Measurements from ENCODE around the gene JOSD1. TPM values are rescaled to one million over a fixed set of nuclear protein-coding genes. Genes with fewer than 3 reads are reported as not detected.
A peak's percentile ranks its signal among the peaks of the same experiment; 100 is the strongest.

The JOSD1 gene
- total and polyA plus RNA-seq, 2 donors (not counting 1 experiment from before 2014, with no cell fraction given): 78.7 to 94.8 TPM

DNA sequence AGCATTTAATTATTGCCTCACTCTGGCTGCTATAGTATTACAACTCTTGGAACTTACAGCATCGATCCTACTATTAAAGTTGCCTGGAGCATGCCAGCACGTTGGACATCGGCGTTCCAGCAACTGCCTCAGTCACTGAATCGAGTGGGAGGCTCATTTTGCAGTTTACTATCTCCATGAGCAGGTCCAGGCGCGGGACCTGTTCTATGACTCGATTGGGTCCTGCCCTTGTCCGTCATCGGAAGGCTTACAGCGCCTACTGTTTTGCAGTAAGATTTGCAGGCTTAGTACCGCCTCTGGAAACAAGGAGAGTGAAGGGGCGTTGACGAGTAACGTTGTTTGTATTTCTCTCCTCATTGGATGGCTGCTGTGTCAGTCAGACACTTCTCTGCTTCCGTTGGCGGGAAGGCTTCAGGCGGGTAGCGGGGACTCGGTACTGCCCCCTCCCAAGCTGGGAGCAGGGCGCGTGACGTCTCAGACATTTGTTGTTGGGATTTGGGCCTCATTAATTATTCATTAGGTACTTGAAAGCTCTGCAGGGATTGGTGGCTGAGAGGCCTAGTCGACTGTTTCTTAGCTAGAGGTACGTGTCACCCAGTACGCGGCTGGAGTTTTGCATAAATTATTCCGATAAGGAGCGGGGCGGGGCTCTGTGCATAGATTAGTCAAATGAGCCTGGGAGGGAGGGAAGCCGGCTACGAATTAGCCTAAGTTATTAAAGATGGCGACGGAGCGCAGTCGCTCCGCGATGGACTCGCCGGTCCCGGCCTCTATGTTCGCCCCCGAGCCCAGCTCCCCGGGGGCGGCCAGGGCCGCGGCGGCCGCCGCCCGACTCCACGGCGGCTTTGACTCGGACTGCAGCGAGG is 4.7 kb upstream of the JOSD1 start, which contains the start of gene GTPBP1:
GTPBP1 (plus strand) TSS at position 710 of the 866 bp plus-strand sequence; CDS start at position 722, 12 bp downstream.
- Mint-ChIP-seq H3K4me3 (peak within 1 kb of the TSS; percentile 94), H3K9me3 (ENCODE audit: insufficient read depth) (no peaks in the 10 kb centered on the region), H3K27ac (peak within 1 kb of the TSS; percentile 98), H3K4me1 (peaks cover 65% of the 10 kb centered on the region), H3K27me3 (no peaks in the 10 kb centered on the region)
- H3K79me2 ChIP-seq (ENCODE audit: control insufficient read depth, insufficient read depth, low read length): peaks cover 59% of the 10 kb centered on the region
- ChIA-PET POLR2A (interaction anchor here (0.7 to 1.5 kb wide), 5 partner anchors 24 to 524 kb away, joined by 3 to 5 read pairs (median 3); partner anchors contain the start of genes CBX6, PLA2G6 and TOMM22), CTCF (interaction anchor here (0.6 to 6.6 kb wide), 5 partner anchors 19 to 68 kb away, joined by 3 to 35 read pairs (median 3); partner anchors contain the start of gene TOMM22)
- peak within 1 kb of the TSS; percentile 90 for H3K9ac ChIP-seq (ENCODE audit: low read length)
- TF ChIP-seq EZH2 (IDR thresholded peaks at IDR 0.05; ENCODE audit: borderline replicate concordance, insufficient read depth, low read depth, low read length, poor library complexity, severe bottlenecking): no peak
- TF ChIP-seq, protein P1, sequence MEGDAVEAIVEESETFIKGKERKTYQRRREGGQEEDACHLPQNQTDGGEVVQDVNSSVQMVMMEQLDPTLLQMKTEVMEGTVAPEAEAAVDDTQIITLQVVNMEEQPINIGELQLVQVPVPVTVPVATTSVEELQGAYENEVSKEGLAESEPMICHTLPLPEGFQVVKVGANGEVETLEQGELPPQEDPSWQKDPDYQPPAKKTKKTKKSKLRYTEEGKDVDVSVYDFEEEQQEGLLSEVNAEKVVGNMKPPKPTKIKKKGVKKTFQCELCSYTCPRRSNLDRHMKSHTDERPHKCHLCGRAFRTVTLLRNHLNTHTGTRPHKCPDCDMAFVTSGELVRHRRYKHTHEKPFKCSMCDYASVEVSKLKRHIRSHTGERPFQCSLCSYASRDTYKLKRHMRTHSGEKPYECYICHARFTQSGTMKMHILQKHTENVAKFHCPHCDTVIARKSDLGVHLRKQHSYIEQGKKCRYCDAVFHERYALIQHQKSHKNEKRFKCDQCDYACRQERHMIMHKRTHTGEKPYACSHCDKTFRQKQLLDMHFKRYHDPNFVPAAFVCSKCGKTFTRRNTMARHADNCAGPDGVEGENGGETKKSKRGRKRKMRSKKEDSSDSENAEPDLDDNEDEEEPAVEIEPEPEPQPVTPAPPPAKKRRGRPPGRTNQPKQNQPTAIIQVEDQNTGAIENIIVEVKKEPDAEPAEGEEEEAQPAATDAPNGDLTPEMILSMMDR (IDR thresholded peaks at IDR 0.05): peak; percentile 26
- H3K36me3 ChIP-seq (replicated peaks in 1 of 2; ENCODE audit: control extremely low read depth in 1 of 2, control insufficient read depth in 1 of 2, extremely low read depth in 1 of 2, insufficient read depth in 2 of 2, low read length in 1 of 2): peaks cover 0 to 11% of the 10 kb centered on the region in 2 experiments
- H3K4me2 ChIP-seq (replicated peaks; ENCODE audit: low read depth, low read length, poor library complexity, severe bottlenecking): peak within 1 kb of the TSS; percentile 87
- H3K9me3 ChIP-seq (ENCODE audit: control extremely low read depth in 1 of 3, control insufficient read depth in 2 of 3, insufficient read depth in 1 of 3, low read length in 2 of 3): no peaks in the 10 kb centered on the region
- H3K4me1 ChIP-seq (ENCODE audit: control insufficient read depth in 2 of 2, insufficient read depth in 2 of 2, low read length in 2 of 2): peaks cover 51 to 54% of the 10 kb centered on the region in 2 donors
- peaks cover 44% of the 10 kb centered on the region for H4K20me1 ChIP-seq (ENCODE audit: control insufficient read depth, insufficient read depth, low read length, poor library complexity, severe bottlenecking)
- ATAC-seq (ENCODE audit: low read depth): peak; percentile 75
- intact Hi-C loops (cut with micrococcal nuclease): loop anchor here (1.0 to 10.0 kb wide), 7 partner anchors 24 to 612 kb away; partner anchors contain the start of genes CBY1, DDX17, FAM227A and PLA2G6
- peak within 1 kb of the TSS; percentile 64 to 93 (median 88) for H3K4me3 ChIP-seq (ENCODE audit: control extremely low read depth in 1 of 5, extremely low read depth in 1 of 5, insufficient read depth in 1 of 5, low read depth in 2 of 5, low read length in 4 of 5)
- WGBS (ENCODE audit: insufficient coverage): under 1% methylated on average over 55 of the region's 55 CpGs
- DNase-seq: peak; percentile 100
- peak within 1 kb of the TSS; percentile 53 for H2AFZ ChIP-seq (ENCODE audit: insufficient read depth, low read depth, low read length, poor library complexity, severe bottlenecking)
- no peaks in the 10 kb centered on the region for H3K27me3 ChIP-seq (replicated peaks in 1 of 4; ENCODE audit: control extremely low read depth in 1 of 4, control insufficient read depth in 3 of 4, insufficient read depth in 4 of 4, low read length in 3 of 4)
- peak within 1 kb of the TSS; percentile 83 to 91 for H3K27ac ChIP-seq (ENCODE audit: low read length in 2 of 2)
